T-helper 2 cell (primary cell): ENCODE results near the gene TPRG1.

Source experiments
- DNase-seq, 5 experiments: peaks; one replicate each; pipeline versions ENCODE4 v3.0.0 to v3.0.0-alpha.2; 2012 to 2022

Gene TPRG1

DNA sequence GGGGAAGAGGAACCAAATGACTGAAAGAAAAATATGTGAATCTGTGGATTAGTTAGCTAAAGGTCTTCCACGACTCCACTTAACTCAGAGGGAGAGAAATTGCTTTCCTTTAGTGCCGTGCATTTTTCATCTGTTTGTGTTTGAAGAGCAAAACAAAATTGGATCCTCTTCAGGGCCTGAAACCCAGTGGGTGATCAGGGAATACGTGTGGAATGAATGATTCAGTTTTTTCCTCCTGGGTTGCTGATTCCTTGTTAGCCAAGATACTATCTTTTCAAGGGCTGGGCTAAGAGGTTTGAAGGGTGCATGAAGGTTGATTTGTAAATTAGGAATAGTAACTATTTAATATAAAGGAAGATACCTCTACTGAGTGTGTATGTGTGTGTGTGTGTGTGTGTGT is 61.0 kb downstream of the TPRG1 start:
- no peak for DNase-seq

DNA sequence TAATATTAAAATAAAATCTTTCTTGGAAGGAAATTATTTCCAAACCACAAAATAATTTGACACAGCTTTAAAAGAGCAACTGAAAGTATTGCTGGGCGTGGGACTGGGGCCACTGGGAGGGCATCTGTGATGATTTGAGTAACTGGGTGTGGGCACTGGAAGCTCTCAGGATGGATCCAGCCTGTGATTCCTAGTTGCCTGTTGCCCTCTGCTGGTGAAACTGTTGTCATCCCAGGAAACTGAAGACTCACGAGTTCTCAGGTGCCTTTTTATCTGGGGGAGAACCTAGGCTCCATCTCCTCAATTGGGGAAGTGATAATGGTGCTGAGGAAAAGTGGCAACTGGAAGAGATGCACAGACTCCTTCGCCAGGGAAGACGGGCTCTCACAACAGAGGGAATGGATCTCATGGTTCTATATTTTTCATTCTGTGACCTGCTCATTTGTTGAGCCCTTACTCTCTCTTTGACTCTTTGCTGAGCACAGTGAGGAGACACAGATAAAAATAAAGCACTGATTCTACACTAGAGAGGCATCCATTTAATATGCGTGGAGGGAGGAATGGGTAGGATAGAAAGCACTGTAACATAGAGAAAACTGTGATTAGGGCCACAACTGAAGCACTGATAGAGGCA is 61.6 kb downstream of the TPRG1 start:
- DNase-seq: peak in 1 of 5 experiments; percentile 51

DNA sequence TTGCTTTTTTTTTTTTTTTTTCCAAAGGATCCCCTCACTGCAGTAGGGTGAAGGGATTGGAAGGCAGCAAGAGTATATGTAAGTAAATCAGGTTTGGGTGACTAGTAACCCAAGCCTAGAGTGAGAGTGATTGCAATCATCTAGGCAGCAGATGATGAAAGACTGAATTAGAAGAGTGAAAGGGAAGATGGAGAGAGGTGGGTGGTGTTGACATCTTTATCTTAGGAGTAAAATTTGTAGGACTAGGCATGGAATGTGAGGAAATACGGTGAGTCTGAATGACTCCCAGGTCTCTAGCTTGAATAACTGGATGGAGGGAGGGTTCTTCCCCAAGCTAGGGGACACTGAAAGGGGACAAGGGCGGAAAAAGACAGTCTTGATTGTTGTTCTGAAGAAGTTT is 63.4 kb downstream of the TPRG1 start:
- no peak for DNase-seq

DNA sequence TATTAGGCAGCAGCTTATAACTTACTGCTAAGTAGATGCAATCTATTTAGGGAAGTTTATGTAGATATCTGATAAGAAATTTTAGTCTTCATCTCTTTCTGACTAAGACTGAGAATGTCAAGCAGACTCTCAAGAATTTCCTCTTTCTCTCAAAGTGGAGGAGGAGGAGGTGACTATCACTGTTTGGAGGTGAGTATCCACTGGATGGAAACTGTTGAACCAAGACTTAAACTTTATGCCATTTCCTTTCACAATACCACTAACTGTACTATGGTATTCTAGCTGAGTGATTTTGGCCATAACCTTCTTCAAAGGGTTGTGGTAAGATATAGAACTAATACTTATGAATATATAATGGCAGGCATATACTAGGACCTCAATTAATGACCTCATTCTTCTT is 64.6 kb downstream of the TPRG1 start:
- DNase-seq: peak in 1 of 5 experiments; percentile 84

DNA sequence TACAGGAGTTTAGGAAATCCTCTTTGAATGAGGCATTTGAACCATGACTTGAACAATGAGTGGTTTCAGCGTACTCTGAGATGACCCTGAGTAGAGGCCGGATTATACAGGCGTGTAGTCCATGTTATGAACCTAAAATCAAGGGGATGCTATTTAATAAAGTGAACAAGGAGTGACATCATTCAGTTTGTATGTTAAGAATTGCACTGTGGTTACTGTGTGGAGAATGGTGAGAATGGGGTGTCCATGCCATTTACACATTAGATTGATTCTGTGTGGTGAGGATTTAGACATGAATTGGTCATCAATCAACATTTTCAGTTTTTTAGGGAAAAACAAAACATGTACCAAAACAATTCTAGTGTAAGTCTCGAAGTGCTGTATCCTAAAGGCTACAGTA is 65.8 kb downstream of the TPRG1 start:
- no peak for DNase-seq

DNA sequence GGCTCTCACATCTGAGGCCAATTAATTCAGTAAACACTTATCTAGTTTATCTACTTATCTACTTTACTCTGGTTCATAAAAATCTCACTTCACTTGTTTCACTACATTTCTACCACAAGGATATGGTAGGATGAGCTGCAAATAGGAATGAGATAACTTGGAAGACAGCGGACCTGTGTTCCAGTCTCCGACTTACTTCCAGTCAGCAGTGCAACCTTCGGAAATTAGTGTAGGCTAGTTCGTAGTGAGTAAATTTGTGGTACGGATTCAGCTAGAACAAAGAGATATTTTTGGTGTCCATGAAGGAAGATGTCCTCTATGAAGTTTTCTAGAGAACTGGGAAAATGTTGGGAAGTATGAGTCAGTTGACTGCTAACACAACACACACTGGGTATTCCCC is 66.3 kb downstream of the TPRG1 start:
- DNase-seq: no peak

DNA sequence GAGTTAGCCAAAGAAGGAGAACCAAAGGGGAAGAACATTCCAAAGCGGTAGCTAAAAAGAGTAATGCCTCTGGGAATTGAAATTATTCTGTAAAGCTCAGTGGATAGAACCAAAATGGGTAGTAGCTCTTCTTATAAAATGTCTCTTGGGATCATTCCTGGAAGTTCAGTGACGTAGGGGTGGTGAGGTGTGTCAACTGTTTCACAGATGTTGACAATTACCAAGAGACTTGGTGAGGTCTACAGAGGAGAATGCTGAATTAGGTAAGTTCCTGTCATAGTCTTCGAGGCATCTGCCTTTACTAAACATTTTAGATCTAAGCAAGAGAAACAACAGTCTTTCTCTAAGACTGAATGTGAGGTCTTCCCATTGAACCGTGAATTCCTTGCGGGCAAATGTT is 67.8 kb downstream of the TPRG1 start:
- no peak for DNase-seq

DNA sequence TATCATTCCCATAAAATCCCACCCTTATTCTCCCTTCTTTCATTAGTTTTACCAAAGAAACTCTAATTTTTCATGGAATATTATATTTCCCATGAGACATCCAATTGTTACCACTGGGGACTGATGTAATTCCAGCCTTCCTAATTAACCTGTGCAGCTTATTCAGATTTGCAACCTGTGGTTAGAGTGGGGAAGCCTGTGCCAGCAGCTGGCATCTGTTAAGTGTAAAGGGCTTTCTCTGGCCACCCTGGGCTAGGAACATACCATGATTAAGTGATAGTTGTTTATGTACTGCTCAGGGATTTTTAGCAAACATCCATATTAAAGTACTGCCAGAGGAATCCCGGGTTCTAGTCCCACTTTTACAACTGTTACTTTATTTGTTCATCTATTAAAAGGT is 78.2 kb downstream of the TPRG1 start:
- DNase-seq: no peak

DNA sequence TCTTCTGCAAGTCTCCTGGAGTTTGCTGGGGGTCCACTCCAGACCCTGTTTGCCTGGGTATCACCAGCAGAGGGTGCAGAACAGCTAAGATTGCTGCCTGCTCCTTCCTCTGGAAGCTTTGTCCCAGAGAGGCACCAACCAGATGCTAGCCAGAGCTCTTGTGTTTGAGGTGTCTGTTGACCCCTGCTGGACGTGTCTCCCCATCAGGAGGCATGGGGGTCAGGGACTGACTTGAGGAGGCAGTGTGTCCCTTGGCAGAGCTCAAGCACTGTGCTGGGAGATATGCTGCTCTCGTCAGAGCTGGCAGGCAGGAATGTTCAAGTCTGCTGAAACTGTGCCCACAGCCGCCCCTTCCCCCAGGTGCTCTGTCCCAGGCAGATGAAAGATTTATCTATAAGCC is 86.5 kb downstream of the TPRG1 start:
- no peak for DNase-seq

DNA sequence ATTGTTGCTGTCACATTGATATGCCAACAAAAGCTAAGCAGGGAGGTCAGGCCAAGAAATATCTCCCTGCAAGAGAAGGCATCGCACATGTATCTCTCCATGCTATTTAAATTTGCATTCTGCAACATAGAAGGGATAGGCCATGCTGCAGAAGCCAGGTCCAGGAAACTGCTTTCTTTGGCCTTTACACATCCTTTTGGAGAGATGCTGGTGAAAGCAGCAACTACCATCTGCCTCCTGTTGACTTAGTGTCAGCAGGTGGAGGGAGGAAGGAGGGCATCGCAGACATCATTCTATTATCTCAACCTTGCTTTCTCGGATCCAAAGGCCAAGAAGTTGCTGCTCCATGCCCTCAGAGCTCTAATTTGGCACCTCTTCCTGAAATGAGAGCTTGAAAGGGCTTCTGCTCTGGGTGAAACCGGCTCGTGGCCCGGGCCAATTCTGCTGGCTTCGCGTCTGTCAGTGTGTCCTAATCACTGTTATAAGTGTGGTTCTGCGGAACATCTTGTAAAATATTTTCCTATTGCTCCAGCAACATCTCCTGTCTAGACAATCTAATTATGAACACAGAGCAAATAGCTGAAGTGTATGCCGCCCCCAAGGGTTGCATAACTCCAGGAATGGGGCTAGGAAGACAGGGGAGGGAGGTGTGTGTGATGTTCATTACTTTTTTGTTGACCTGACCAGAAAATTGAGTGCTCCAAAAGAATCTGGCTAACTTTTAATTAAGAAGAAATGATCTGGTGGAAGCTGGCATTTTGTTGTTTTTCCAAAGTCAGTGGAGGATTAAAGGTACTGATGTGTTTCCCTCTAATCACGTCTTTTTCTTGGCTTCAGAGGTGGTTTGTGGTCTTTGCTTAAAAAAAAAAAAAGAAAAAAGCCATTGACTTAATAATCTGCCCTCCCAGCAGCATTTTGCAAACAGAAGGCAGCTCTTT is 89.1 kb downstream of the TPRG1 start:
- DNase-seq: no peak

DNA sequence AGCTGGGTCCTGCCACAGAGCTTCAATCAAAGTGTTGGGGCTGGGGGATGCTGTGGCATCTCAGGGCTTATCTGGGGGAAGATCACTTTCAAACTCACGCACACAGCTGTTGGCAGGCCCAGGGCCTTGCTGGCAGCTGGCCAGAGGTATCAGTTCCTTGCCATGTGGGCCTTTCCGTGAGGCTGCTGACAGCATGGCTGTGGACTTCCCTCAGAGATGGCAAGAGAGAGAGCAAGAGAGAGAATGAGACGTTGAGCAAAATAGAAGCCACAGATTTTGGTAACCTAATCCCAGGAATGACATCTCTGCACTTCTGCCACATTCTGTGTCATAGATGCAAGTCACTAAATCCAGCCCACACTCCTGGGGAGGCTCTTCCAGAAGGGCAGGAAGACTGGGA is 91.0 kb downstream of the TPRG1 start:
- DNase-seq: peak in 1 of 5 experiments; percentile 45

DNA sequence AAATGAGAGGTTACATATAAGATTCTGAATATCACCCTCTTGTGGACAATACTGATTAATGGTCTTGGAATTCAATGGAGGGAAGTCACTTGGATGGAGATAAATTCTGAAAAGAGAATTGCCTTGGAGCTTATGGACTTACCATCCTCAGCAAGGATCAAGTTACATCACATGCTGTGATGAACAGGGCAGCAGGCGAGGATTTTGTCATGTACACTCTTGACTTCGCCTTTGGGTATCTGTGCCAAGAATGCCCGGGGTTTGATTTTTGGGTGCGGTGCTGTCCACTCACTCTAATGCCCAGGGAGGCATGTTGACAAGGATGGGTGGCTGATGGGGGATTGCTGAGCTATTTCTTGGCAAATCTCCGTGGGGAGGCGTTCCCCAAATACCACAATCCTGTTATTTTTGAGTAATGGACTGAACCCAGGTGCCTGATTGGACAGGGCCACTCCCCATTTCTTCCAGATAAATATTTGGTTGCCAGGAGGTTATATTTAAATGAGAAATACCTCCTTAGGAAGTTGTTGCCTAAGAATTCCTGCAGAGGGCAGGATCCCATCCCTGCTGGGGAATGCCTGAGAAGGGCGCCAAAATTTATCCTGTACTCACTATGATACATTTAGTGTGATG is 96.3 kb downstream of the TPRG1 start:
- no peak for DNase-seq

DNA sequence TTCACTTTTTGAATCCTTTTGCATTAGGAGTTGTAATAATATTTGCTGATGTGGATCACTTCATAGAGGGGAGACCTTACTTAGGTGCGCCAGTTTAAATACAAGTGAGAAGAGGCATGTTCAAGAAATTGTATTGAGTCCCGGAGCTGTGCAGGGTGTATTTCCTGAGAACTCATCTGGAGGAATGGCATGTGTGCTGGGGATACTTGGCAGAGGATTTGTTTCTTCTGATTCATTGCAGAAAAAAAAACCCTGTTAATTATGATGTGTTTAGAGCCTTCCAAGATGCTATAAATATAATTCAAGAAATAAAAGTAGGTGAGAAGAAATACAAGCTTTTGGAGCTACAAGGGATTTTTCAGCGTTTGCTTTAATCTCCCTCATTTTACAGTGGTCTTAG is 97.6 kb downstream of the TPRG1 start:
- no peak for DNase-seq

DNA sequence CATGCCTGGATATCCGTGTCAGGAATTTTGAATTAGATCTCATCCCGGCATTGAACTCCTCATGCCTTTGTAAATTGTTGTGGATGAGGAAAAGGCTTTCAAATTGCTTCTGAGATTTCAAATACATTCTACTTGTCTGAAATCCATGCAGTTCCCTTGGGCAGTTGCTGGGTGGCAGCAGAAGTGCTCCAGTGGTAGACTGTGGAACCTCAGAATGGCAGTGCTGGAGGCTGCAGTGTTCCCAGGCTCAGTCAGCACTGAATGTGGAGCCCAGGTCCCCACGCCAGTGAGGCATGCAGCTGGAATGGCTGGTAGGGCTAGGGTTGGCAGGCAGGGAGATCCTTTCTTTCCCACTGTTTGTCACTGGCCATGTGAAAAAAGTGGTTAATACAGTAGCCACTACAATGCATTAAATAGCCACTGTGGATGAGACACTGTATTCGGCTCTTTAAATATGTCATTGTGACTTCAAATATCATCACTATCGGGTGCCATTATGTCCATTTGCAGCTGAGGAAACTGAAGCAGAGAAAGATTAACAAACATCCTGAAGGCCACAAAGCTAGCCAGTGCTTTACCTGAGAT is 98.6 kb downstream of the TPRG1 start:
- peak in 2 of 5 experiments; percentile 12 to 80 for DNase-seq

DNA sequence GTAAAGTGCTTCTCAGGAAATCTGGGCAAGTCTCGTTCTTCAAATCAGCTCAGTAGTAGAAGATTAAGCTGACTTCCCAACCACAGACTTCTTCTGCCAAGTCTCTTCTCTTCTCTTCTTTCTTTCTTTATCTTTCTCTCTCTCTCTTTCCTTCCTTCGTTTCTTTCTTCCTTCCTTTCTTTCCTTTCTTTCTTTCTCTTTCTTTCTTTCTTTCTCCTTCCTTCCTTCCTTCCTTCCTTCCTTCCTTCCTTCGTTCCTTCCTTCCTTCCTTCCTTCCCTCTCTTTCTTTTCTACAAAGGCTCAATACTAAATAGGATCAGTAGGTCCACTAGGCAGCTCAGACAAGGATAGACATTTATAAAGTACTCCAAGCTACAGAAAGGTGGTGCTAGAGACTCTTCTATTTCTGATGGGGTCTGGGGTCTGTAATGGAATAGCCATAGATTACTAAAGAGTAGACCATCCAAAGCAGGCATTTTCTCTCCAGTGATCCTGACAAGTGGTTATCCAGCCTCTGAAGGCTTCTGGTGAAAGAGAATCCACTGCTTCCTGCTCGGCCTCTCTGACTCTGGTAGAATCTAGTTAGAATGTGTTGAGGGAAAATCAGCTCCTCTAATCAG is 100.8 kb downstream of the TPRG1 start:
- peak in 1 of 5 experiments; percentile 49 for DNase-seq

DNA sequence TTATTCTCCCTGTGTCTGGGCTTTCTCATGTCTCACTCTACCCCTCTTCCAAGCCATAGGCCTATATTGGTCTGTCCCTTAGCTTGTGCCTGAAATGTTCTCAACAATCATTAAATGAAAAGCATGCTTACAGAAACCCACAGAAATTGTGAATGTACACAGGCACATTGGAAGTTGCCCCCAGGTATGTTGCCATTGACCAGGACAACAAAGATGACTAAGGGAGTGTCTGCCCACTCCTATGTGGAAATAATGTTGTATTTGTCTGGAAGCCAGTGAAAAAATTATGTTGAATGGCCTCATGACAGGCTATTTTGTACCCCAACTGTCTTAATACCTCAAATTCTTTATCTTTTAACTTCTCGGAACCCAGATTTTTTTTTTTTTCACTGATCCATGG is 102.0 kb downstream of the TPRG1 start:
- DNase-seq: no peak

DNA sequence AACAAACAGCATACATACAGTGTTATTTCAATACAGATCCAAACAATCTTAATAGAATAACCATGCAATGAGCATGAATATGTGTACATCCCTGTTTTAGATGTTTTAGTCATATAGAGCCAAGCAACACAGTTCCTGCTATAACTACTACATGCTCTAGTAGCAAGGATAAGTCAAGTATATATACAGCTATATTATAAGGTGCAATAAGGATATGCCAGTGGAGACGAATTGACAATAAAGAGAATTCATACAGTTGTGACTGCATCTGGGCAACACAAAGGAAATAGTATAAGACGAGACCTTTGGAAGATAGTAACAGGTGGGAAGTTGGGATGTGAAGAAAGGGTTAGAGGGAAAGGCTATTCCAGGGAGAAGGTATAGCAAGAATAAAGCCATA is 103.4 kb downstream of the TPRG1 start:
- DNase-seq: no peak

DNA sequence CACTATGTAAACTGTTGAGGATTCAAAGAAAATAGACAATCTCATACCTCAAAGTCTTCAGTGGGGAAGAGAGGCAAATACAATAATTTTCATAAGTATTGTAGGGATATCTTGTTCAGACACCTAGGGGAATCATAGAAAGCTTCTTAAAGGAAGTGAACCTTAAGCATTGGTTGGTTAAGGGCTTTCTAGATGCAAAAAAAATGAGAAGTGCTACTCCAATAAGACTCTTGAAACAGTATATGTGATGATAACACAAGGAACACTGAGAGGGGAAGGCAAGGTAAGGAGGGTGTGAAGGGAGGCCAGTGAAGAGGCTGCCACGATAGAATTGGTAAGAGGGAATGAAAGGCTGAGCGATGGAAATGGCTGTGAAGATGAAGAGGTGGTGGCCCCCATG is 104.1 kb downstream of the TPRG1 start:
- DNase-seq: no peak

DNA sequence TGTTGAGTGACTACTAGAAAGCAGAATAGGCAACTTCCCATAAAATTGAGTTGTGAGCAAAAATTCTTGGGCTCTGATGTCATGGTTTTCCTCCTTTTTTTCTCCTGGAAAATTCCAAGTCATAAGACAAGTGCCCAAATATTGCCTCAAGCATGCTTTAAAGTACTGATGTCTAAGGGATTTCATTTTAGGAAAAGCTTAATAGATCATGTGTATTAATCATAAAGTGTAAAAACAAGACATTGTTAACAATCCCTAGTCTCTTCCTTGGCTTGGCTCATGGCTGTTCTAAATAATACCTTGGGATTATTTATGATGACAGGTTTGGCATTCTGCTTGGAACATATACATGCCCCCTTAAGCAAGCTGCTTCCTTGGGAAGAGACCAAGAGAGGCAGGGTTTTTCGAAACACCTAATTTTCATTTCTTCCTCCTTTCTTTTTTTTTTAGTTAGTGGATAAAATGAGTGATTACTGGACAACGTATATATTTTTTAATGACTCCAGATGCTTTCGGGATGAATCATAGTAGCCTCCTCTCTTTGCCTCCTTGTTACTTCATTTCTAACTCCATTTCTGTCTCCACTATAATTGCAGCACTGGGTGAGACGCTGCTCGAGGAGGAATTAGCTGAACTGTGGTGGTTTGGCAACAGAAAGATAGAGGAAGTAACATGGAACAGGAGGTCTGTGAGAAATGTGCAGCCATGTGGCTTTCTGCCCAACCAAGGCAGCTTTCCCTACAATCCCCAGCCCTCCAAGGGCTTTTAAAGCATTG is 104.9 kb downstream of the TPRG1 start:
- DNase-seq: no peak

DNA sequence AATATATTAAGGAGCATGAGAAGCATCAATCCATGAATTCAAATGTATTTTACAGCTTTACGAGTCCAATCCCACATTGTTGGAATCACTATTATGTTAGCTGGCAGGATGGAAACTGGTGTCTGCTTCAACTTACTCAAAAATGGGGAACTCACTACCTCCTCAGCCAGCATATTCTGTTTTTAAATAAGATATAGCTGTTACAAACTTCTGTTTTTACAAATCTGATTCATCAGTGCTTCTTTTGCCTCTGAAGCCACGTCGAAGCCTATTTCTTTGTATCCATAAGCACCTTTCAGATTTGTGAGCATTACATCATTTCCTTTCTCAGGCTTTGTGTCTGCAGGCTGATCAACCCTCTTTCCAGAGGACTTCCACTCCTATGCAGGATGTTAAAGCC is 105.9 kb downstream of the TPRG1 start:
- peak in 1 of 5 experiments; percentile 68 for DNase-seq

DNA sequence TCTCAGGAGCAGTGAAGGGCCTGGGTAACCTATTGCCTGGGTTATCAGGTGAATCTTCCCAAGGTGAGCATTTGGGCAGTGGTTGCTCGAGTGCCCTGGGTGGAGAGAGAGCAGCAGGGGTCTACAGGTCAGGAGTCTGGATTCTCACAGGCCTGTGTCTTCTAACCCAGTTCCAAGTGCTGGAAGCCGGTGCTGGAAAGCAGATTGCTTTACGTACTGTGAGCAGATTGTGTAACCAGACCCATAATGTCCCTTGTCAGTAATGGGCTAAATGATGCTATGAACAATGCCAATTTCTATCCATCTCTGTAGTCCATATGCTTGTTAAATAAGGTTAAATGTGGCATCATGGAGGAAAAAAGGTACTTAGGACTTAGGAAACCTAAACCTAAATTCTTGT is 106.5 kb downstream of the TPRG1 start:
- DNase-seq: no peak

DNA sequence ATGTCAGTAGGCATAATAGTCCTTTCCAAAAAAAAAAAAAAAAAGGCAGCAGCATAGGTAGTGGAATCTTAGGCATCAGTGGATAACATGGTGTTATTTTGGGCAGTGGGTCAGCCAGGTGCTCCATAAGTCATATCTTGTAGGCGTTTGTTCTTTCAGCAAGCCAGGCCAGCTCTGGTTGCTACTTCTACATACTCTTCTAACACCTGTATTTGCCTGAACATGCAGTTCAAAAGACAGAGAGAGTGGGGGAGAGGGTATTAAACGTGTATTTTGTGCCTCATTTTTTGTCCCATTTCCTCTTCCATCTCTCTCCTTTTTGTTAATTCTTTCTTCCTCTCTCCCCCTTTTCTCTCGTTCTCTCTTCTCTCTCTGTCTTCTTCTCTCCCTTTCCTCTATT is 110.4 kb downstream of the TPRG1 start:
- DNase-seq: no peak
